ENCODE results near the gene CDC42BPA. TPM values are rescaled to one million over a fixed set of nuclear protein-coding genes. Genes with fewer than 3 reads are reported as not detected.

The CDC42BPA gene
- total and polyA plus RNA-seq, 2 of the 8 experiments (the other 6 are each of a cell fraction or from before 2014, with no cell fraction given), result 7.1 to 28.5 TPM

DNA sequence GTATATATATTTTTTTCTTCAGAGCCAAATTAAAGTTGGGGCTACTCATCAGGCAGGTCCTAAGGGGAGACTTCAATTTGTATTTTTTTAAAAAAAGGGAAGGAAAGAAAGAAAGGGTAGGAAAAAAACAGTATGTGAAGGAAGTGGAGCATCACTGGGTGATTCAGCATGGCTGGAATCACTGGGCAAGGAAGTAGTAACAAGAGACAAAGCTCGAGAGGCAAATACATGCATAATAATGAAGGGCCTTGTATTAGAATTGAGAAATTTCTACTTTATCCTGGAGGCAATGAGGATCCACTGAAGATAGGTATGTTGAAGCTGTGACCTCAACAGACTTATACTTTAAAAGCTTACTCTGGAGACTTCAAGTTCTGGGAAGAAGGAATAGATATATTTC lies 193.8 kb downstream of the CDC42BPA start (continued):
- TF ChIP-seq CHD7 (IDR thresholded peaks at IDR 0.05; ENCODE audit: insufficient replicate concordance, low read length) (no peak), KDM5A (IDR thresholded peaks at IDR 0.05; ENCODE audit: low read length) (no peak)

Data from H1 (cell line).